GM12875 (cell line): ENCODE results near the gene PARD3.

ENCODE experiments used
- H3K4me3 ChIP-seq: one replicate; pipeline ENCODE4 v1.5.1; 2011; ENCODE audit warnings: low read depth, low read length, control low read depth
- TF ChIP-seq, protein P1 (sequence below): IDR thresholded peaks from 2 replicates; pipeline ENCODE4 v1.5.1; 2011; ENCODE audit warnings: low read depth, mild to moderate bottlenecking, control low read depth, inconsistent platforms, low read length, moderate library complexity, borderline replicate concordance; ENCODE audit not compliant: insufficient read depth

PARD3 gene

GRCh38 chr10:34111179-34111578 is 703.9 kb downstream of the PARD3 start:
- TF ChIP-seq, protein P1, sequence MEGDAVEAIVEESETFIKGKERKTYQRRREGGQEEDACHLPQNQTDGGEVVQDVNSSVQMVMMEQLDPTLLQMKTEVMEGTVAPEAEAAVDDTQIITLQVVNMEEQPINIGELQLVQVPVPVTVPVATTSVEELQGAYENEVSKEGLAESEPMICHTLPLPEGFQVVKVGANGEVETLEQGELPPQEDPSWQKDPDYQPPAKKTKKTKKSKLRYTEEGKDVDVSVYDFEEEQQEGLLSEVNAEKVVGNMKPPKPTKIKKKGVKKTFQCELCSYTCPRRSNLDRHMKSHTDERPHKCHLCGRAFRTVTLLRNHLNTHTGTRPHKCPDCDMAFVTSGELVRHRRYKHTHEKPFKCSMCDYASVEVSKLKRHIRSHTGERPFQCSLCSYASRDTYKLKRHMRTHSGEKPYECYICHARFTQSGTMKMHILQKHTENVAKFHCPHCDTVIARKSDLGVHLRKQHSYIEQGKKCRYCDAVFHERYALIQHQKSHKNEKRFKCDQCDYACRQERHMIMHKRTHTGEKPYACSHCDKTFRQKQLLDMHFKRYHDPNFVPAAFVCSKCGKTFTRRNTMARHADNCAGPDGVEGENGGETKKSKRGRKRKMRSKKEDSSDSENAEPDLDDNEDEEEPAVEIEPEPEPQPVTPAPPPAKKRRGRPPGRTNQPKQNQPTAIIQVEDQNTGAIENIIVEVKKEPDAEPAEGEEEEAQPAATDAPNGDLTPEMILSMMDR, result no peak
- H3K4me3 ChIP-seq, result no peak overlapping the region

GRCh38 chr10:34109952-34110702 is 705.0 kb downstream of the PARD3 start:
- TF ChIP-seq, protein P1, result no peak
- H3K4me3 ChIP-seq, result no peak overlapping the region

DNA sequence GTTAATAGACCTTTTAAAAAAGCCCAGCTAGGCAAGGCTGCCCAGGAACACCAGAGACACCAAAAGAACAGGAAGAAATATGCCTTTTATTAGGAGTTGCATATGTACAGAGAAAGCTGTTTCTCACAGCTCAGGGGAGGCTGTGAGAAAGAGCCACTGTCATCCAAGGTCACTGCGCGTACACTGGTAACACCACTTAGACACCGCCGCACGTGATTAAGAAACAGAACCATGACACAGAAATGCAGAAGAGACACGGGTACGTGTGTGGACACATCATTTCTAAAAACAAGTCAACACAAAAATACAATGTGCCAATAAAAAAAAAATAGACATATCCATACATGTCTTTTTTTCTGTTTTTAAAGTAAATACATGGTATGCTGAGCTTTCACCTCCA is 705.6 kb downstream of the PARD3 start:
- TF ChIP-seq, protein P1, result no peak
- no peak overlapping the region for H3K4me3 ChIP-seq

DNA sequence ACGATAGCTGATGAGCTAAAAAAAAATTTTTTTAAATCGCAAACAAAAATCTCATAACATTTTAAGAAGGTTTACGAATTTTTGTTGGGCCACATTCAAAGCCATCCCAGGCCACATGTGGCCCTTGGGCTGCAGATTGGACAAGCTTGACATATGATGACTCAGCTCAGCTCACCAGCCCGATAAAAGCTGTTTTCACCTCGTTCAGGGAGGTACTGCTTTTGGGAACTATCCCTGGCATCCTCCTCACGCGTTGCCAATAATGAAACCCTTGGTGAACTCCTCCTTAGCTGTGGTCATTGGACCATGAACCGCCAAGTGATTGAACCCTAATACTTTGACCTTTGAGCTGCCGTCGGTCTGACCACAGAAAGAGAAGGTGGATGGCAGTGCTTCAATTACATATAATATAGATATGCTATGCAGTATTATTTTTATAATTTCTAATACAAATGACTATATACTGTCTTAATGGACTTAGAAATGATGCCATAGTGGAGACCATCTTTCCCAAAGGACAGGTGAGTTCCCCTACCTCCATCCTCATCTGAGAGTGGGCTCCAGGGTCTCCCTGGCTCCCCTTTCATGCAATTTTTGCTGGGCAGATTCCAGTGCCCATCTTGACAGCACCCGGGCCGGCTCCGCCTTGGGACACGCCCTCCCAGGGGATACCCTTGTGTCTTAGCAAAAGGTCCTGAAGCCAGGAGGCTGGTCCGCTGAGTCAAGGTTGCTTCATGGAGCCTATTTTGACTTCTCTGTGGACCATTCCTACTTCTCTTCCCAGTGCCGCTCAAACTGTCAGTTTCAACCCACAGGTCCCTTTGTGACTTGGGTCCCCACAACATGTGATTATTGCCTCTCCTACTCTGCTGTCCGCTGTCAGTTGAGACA is 707.2 kb downstream of the PARD3 start:
- TF ChIP-seq, protein P1, result no peak
- H3K4me3 ChIP-seq, result no peak overlapping the region

- H3K4me3 ChIP-seq, result no peak overlapping the region
- TF ChIP-seq, protein P1, result no peak
Measured at GRCh38 chr10:34106356-34106885, 708.7 kb downstream of the PARD3 start.

DNA sequence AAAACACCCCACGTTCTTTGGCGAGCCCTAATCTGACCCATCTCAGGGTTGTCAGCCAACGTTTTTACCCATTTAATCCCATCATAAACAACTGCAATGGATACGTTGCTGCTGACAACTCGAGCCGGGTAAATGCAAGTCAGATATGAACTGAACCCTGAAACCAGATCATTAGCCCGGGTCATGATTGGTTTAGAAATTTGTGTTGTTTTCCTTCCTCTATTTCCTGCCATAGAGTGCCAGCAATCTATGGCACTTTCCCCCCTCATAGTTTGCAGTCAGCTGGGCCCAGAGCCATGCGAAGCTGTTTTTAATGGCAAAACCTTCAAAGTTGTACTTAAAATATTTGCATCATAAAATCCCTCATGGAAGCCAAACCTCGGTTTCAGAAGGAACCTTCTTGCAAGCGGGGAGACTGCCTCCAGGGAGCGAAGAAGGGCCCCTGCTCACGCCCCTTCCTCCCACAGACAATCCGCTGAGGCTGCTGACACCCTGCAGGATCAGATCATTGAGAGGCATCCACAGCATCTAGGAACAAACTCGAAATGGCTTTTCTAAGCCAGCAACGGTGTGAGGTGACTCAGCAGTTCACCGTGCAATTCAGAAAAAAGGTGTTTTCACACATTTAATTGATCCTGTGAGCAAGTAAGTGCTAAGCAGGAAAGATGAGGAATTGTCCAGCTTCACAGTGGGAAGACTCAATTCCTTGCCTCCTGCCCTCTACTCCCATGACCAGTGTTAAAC is 710.1 kb downstream of the PARD3 start:
- no peak overlapping the region for H3K4me3 ChIP-seq
- TF ChIP-seq, protein P1, result no peak
